Large intestine (tissue), 12 donors: ENCODE data around the gene TRIM49. TPM values are rescaled to one million over a fixed set of nuclear protein-coding genes. Genes with fewer than 3 reads are reported as not detected.
"Not testable (repeated sequence)": the region's sequence is repeated elsewhere in the genome, so short reads cannot be mapped to it uniquely, and the experiment has no call there.

Experiments used
- DNase-seq, 2 donors: peaks; one replicate each; pipeline versions ENCODE4 v3.0.0 to v3.0.0-alpha.2; 2013
- H3K27ac ChIP-seq: one replicate; pipeline ENCODE4 v1.5.1; 2013; ENCODE audit warnings: low read length
- H3K27me3 ChIP-seq: 2 replicates; pipeline ENCODE4 v1.6.1; 2013; ENCODE audit warnings: low read length; ENCODE audit not compliant: control insufficient read depth, insufficient read depth
- H3K36me3 ChIP-seq: 2 replicates; pipeline ENCODE4 v1.6.1; 2013; ENCODE audit warnings: low read length; ENCODE audit not compliant: control insufficient read depth, insufficient read depth
- H3K4me1 ChIP-seq: one replicate; pipeline ENCODE4 v1.6.1; 2013; ENCODE audit warnings: low read length; ENCODE audit not compliant: control insufficient read depth, insufficient read depth
- H3K4me3 ChIP-seq: one replicate; pipeline ENCODE4 v1.5.1; 2013; ENCODE audit warnings: low read length
- H3K9me3 ChIP-seq: one replicate; pipeline ENCODE4 v1.6.1; 2013; ENCODE audit warnings: mild to moderate bottlenecking, low read depth, low read length, moderate library complexity; ENCODE audit not compliant: control insufficient read depth
- WGBS: methylation state at CpG from one replicate; pipeline ENCODE4 v1.1.5; 2013; ENCODE audit warnings: low lambda C conversion rate; ENCODE audit not compliant: insufficient coverage; 5-methylcytosine and 5-hydroxymethylcytosine counted together
- long read RNA-seq, 11 donors: transcript quantifications; one replicate each; lab custom pipeline, GENCODE V29; 2026
- polyA plus RNA-seq: library from polyadenylated mRNA; unstranded; fragments of 120-200 nt; gene quantifications from one replicate; pipeline ENCODE4 v1.2.1, GENCODE V29; 2013

The TRIM49 gene
- not detected for polyA plus RNA-seq
- long read RNA-seq, donor 1 = 0 reads
- long read RNA-seq, donor 2 = 0 reads
- long read RNA-seq, donor 3 = 0 reads
- long read RNA-seq, donor 4 = 0 reads
- long read RNA-seq, donor 5 = 0 reads
- long read RNA-seq, donor 6 = 0 reads
- long read RNA-seq, donor 7 = 0 reads
- long read RNA-seq, donor 8 = 0 reads
- long read RNA-seq, donor 9 = 0 reads
- long read RNA-seq, donor 10 = 0 reads
- long read RNA-seq, donor 11 = 0 reads

GRCh38 chr11:89808475-89808874 lies at the start of gene TRIM49:
TSS of gene TRIM49 (minus strand) at chr11:89808575. CDS start at chr11:89804469, 4,106 bp downstream.
- not testable (repeated sequence) for H3K4me3 ChIP-seq, DNase-seq, H3K4me1 ChIP-seq, H3K36me3 ChIP-seq, H3K27ac ChIP-seq, H3K9me3 ChIP-seq, H3K27me3 ChIP-seq
- WGBS = no CpG with 5 or more reads among the region's 2 CpGs

GRCh38 chr11:89826694-89827093 lies 18.3 kb upstream of the TRIM49 start:
- not testable (repeated sequence) for H3K9me3 ChIP-seq, H3K27me3 ChIP-seq, H3K4me3 ChIP-seq, H3K4me1 ChIP-seq, DNase-seq, H3K27ac ChIP-seq, H3K36me3 ChIP-seq
- WGBS = no CpG with 5 or more reads among the region's 2 CpGs

- DNase-seq = not testable (repeated sequence)
- WGBS = no CpG with 5 or more reads among the region's 3 CpGs
Measured at GRCh38 chr11:89820008-89820407, 11.6 kb upstream of the TRIM49 start.

GRCh38 chr11:89813535-89813934 lies 5.2 kb upstream of the TRIM49 start:
- not testable (repeated sequence) for H3K4me1 ChIP-seq, H3K9me3 ChIP-seq, H3K27ac ChIP-seq, DNase-seq, H3K27me3 ChIP-seq, H3K36me3 ChIP-seq, H3K4me3 ChIP-seq
- whole genome bisulfite sequencing = no CpG with 5 or more reads among the region's 5 CpGs

More at GRCh38 chr11:89820008-89820407, 11.6 kb upstream of the TRIM49 start:
- H3K9me3 ChIP-seq, H3K36me3 ChIP-seq, H3K4me3 ChIP-seq, H3K4me1 ChIP-seq, H3K27me3 ChIP-seq, H3K27ac ChIP-seq: not testable (repeated sequence)

GRCh38 chr11:89787506-89788063 lies 20.8 kb downstream of the TRIM49 start:
- H3K4me3 ChIP-seq, DNase-seq, H3K4me1 ChIP-seq, H3K27me3 ChIP-seq, H3K36me3 ChIP-seq, H3K9me3 ChIP-seq, H3K27ac ChIP-seq: not testable (repeated sequence)
- WGBS = no CpG with 5 or more reads among the region's 39 CpGs

DNA sequence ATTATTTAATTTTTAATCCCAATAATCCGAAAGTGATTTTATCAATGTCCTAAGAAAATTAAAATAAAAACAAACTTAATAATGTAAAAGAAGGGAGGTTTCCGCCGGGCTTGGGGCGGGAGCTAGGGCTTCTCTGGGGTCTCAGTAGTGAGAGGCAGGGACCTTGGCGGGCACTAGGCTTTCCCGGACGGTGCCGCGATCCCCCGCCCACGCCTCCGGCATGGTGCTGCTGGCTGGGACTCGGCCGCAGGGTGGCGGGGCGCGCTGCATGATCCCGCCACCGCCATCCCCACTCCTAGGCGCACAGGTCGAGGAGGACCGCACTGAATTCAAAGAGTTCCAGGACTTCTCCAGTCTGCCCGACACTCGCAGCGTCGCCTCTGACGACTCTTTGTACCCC lies 22.6 kb downstream of the TRIM49 start:
- H3K9me3 ChIP-seq, H3K27ac ChIP-seq, DNase-seq, H3K4me3 ChIP-seq, H3K4me1 ChIP-seq, H3K36me3 ChIP-seq, H3K27me3 ChIP-seq: not testable (repeated sequence)
- no CpG with 5 or more reads among the region's 27 CpGs for WGBS

GRCh38 chr11:89750822-89751221 lies 57.6 kb downstream of the TRIM49 start:
- not testable (repeated sequence) for H3K27me3 ChIP-seq, DNase-seq, H3K27ac ChIP-seq, H3K9me3 ChIP-seq, H3K4me3 ChIP-seq, H3K36me3 ChIP-seq, H3K4me1 ChIP-seq

Other genes with a start within 250 kb of the TRIM49 start
- gene TRIM77, start 98.3 kb downstream of the TRIM49 start, polyA plus RNA-seq = not detected
- gene TRIM64B, start 69.9 kb upstream of the TRIM49 start, polyA plus RNA-seq = not detected
- not detected for gene TRIM49D1, start 113.7 kb upstream of the TRIM49 start, polyA plus RNA-seq
- not detected for gene TRIM49D2, start 115.5 kb upstream of the TRIM49 start, polyA plus RNA-seq
- gene TRIM64, start 157.5 kb upstream of the TRIM49 start, polyA plus RNA-seq = not detected
- gene TRIM49C, start 222.5 kb upstream of the TRIM49 start, polyA plus RNA-seq = not detected